GM12864 (cell line): ENCODE data around the gene CACNA1G.

Experiments used
- DNase-seq: peaks from one replicate; pipeline ENCODE4 v3.0.0-alpha.2; 2011; ENCODE audit warnings: low read depth
- H3K4me3 ChIP-seq: 2 replicates; pipeline ENCODE4 v1.5.1; 2011; ENCODE audit warnings: mild to moderate bottlenecking, low read depth, low read length, control low read depth
- TF ChIP-seq, protein P1 (sequence below): IDR thresholded peaks from 2 replicates; pipeline ENCODE4 v1.5.1; 2011; ENCODE audit warnings: low read depth, mild to moderate bottlenecking, moderate library complexity, low read length, control low read depth, inconsistent platforms; ENCODE audit errors: missing control alignments

Gene CACNA1G

GRCh38 chr17:50667259-50668024 lies 106.9 kb downstream of the CACNA1G start:
- TF ChIP-seq, protein P1, sequence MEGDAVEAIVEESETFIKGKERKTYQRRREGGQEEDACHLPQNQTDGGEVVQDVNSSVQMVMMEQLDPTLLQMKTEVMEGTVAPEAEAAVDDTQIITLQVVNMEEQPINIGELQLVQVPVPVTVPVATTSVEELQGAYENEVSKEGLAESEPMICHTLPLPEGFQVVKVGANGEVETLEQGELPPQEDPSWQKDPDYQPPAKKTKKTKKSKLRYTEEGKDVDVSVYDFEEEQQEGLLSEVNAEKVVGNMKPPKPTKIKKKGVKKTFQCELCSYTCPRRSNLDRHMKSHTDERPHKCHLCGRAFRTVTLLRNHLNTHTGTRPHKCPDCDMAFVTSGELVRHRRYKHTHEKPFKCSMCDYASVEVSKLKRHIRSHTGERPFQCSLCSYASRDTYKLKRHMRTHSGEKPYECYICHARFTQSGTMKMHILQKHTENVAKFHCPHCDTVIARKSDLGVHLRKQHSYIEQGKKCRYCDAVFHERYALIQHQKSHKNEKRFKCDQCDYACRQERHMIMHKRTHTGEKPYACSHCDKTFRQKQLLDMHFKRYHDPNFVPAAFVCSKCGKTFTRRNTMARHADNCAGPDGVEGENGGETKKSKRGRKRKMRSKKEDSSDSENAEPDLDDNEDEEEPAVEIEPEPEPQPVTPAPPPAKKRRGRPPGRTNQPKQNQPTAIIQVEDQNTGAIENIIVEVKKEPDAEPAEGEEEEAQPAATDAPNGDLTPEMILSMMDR: no peak
- DNase-seq: no peak
- H3K4me3 ChIP-seq: no peak overlapping the region

- H3K4me3 ChIP-seq: no peak overlapping the region
- no peak for DNase-seq
- TF ChIP-seq, protein P1: no peak
Observed at GRCh38 chr17:50668025-50668837, 107.7 kb downstream of the CACNA1G start.

DNA sequence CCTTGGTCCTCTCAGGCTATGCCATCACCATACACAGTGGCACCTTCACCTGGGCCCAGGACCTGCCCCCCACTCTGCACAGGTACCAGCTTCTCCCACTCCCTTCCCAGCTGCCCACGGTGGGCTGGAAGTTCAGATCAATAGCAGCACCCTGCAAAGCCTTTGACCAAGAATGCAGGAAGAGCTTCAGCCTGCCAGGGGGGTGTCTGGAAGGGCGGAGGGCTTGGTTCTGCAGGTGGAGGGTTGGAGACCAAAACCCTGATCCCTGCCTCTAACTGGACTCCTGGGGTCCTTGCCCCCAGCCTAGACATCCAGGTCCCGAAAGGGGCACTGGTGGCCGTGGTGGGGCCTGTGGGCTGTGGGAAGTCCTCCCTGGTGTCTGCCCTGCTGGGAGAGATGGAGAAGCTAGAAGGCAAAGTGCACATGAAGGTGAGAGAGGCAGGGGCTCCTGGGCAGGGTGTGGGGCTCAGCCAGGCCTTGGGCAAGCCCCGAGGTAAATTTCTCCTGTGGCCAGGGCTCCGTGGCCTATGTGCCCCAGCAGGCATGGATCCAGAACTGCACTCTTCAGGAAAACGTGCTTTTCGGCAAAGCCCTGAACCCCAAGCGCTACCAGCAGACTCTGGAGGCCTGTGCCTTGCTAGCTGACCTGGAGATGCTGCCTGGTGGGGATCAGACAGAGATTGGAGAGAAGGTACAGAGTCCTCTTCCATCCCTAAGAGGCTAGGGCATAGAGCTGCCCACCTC lies 108.5 kb downstream of the CACNA1G start:
- DNase-seq: no peak
- H3K4me3 ChIP-seq: no peak overlapping the region
- TF ChIP-seq, protein P1: no peak

DNA sequence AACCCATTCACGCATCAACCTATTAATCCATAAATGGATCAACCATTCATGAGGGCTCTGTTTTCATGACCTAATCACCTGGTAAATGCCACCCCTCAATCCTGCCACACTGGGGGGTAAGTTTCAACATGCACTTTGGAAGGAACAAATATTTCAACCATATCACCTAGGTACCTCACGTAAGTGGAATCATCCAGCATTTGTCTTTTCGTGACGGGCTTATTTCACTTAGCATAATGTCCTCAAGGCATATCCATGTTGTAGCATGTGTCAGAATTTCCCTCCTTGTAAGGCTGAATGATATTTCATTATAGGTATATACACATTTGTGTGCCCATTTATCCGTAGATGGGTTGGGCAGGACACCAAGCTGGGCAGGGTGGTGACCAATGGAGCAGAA lies 111.6 kb downstream of the CACNA1G start:
- no peak overlapping the region for H3K4me3 ChIP-seq
- TF ChIP-seq, protein P1: no peak
- DNase-seq: no peak

GRCh38 chr17:50672831-50673551 lies 112.5 kb downstream of the CACNA1G start:
- no peak overlapping the region for H3K4me3 ChIP-seq
- TF ChIP-seq, protein P1: no peak
- DNase-seq: no peak

DNA sequence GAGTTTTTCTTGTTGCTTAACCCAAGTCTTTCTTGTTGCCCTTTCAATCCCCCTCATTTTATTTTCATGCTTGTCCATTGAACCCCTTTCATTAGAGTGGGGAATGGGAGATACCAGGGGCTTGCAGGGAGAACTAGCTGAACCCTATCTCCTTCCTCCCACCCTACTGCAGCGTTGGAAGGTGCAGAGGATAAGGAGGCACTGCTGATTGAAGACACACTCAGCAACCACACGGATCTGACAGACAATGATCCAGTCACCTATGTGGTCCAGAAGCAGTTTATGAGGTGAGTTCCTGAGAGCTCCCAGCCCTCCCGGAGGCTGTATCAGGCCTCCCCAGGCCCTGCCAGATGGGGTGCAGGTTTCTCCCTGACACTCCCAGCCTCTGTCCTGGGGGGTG lies 114.7 kb downstream of the CACNA1G start:
- no peak for DNase-seq
- TF ChIP-seq, protein P1: no peak
- H3K4me3 ChIP-seq: no peak overlapping the region
